Heart left ventricle (tissue), 16 donors: ENCODE measurements around the gene ITFG2. TPM values are rescaled to one million over a fixed set of nuclear protein-coding genes. Genes with fewer than 3 reads are reported as not detected.

ENCODE experiments used
- ATAC-seq, 4 donors: fragments of 200-7000 bp; cut with Tn5 transposase; one replicate each; pipeline ENCODE4 v1.9.1; 2020 to 2022; ENCODE audit warnings: moderate library complexity in 4 of 4, mild to moderate bottlenecking in 3 of 4, moderate number of reproducible peaks in 1 of 4
- DNase-seq, 5 donors: peaks; one replicate each; pipeline ENCODE4 v3.0.0-alpha.2; 2020
- H3K27ac ChIP-seq, 12 donors: fragments of 200-600 bp; sonication (generic) in 4 of 12; one replicate each; pipeline versions ENCODE4 v1.5.0 to v1.8.0; 2016 to 2022; ENCODE audit warnings: mild to moderate bottlenecking in 2 of 12
- H3K27me3 ChIP-seq, 9 donors: fragments of 200-600 bp; sonication (generic) in 2 of 9; one replicate each; pipeline versions ENCODE4 v1.5.1 to v1.8.0; 2016 to 2022; ENCODE audit warnings: mild to moderate bottlenecking in 3 of 9
- H3K36me3 ChIP-seq, 9 donors: fragments of 200-600 bp; sonication (generic) in 2 of 9; one replicate each; pipeline versions ENCODE4 v1.5.0 to v1.8.0; 2018 to 2022; ENCODE audit warnings: mild to moderate bottlenecking in 2 of 9
- H3K4me1 ChIP-seq, 12 donors: fragments of 200-600 bp; sonication (generic) in 4 of 12; one replicate each; pipeline versions ENCODE4 v1.5.0 to v1.8.0; 2016 to 2022; ENCODE audit warnings: mild to moderate bottlenecking in 3 of 12
- H3K4me3 ChIP-seq, 12 donors: fragments of 200-600 bp; sonication (generic) in 4 of 12; one replicate each; pipeline versions ENCODE4 v1.5.0 to v1.8.0; 2017 to 2022; ENCODE audit warnings: mild to moderate bottlenecking in 9 of 12, moderate library complexity in 4 of 12
- H3K9me3 ChIP-seq, 12 donors: fragments of 200-600 bp; sonication (generic) in 4 of 12; one replicate each; pipeline versions ENCODE4 v1.5.0 to v1.8.0; 2016 to 2022; ENCODE audit warnings: mild to moderate bottlenecking in 1 of 12
- CTCF ChIP-seq, 12 donors: fragments of 200-600 bp; sonication (generic) in 4 of 12; IDR thresholded peaks; one replicate each; pipeline versions ENCODE4 v1.5.0 to v1.8.0; 2018 to 2022; ENCODE audit warnings: antibody characterized with exemption in 12 of 12, mild to moderate bottlenecking in 5 of 12
- POLR2A ChIP-seq, 2 donors: fragments of 450-650 bp; IDR thresholded peaks; one replicate each; pipeline ENCODE4 v1.6.1; 2017; ENCODE audit warnings: antibody characterized with exemption in 2 of 2, mild to moderate bottlenecking in 2 of 2, moderate library complexity in 2 of 2
- WGBS, 4 donors: extraction: QIAGEN DNeasy Blood & Tissue Kit in 2 of 4; methylation state at CpG; one replicate each; pipeline versions ENCODE4 v1.1.5 to v1.1.7; 2013 to 2018; 5-methylcytosine and 5-hydroxymethylcytosine counted together
- intact Hi-C, 10 donors: fragments of 100-400 bp; cut with DNase I; formaldehyde crosslinking; loops; one replicate each; pipeline versions ENCODE4 v1.11.1 to v1.14.2; 2022
- polyA plus RNA-seq, 2 donors: library from polyadenylated mRNA; stranded (reverse); fragments of 200-250 nt; gene quantifications; one replicate each; pipeline ENCODE4 v1.2.3, GENCODE V29; 2013
- total RNA-seq, 9 donors: library from RNA; depleted of rRNA in 2 of 9; stranded (reverse); fragments of >200 nt in 2 of 9; fragmentation: NEBNext Ultra II Directional in 3 of 9; extraction: Animal tissue kit (Norgen Biotek cat#: 25700) in 3 of 9; gene quantifications; one replicate each; pipeline versions ENCODE4 v1.1.0 to v1.2.4, GENCODE V29; 2016 to 2023
- donor health status: ischemic (EF 13 %, LVEDD 7.1; RV severe dilation, severe dysfunction).
- donor health status: healthy with polysubstance abuse.
- donor health status: DM: no; HTN: yes; CAD: no.
- donor health status: DM: no; HTN: no; CAD: no.
- donor health status: ischemic (EF 25% LVEDD 6.9; RV normal size, moderate dysfunction).
- donor health status: ischemic (EF 25% LVEDD 5.7; RV mildly dilated, moderate dysfunction).
- donor health status: healthy.
- donor health status: DM: yes; HTN: yes; CAD: no.
- donor health status: ischemic (EF 35%, LVEDD 5.7; RV mildly dilated, moderate dysfunction).
- donor health status: nonischemic (EF 11% LVEDD 7.7; RV severe dilation, severe dysfunction).
- donor health status: DM: yes; HTN: yes; CAD: no.
- donor health status: PGD.
- donor health status: ischemic (EF 29% LVEDD 5.4; RV normal size, mild dysfunction).
- donor health status: nonischemic (EF 23%, LVEDD 6.1; RV moderate dilation, normal function).

ITFG2 gene
- total and polyA plus RNA-seq, 11 donors = 7.6 to 21.7 (median 12.1) TPM

DNA sequence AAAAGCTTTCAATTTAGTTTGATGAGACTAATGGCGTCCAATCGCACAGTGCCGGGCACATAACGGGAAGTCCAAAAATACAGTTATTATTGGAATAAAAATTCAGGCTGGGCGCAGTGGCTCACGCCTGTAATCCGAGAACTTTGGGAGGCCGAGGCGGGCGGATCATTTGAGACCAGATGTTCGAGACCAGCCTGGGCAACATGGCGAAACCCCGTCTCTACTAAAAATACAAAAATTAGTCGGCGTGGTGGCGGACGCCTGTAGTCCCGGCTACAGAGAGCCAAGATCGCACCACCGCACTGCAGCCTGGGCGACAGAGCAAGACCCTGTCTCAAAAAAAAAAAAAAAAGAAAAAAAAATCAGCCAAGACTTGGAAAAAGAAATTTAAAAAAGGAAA lies 18.9 kb upstream of the ITFG2 start:
- Histone ChIP-seq H3K27me3 (peaks cover 0 to 4% (median 0%) of the 10 kb centered on the region in 9 donors), H3K9me3 (no peaks in the 10 kb centered on the region), H3K4me1 (peaks cover 0 to 33% (median 27%) of the 10 kb centered on the region in 12 donors), H3K36me3 (peaks cover 0 to 17% (median 10%) of the 10 kb centered on the region in 9 donors), H3K27ac (no peak overlapping the region), H3K4me3 (peak overlapping the region in 2 of 12 donors; percentile 76 to 81)
- DNase-seq = no peak
- 93 to 95% (median 95%) methylated on average over 21 of the region's 21 CpGs for WGBS, 4 donors
- intact Hi-C loops = no loop called here
- no peak for TF ChIP-seq POLR2A (IDR thresholded peaks at IDR 0.05)
- ATAC-seq = no peak

GRCh38 chr12:2794191-2794735 lies 18.2 kb upstream of the ITFG2 start:
- H3K4me1 ChIP-seq = peaks cover 0 to 36% (median 27%) of the 10 kb centered on the region in 12 donors
- intact Hi-C loops = loop anchor here in 2 of 10 donors (2.0 kb wide), 1 partner anchor 19 kb away; the partner anchor contains the start of gene ITFG2 (in 2 of the 2)
- DNase-seq (peak in 1 of 5 donors; percentile 73), ATAC-seq (peak in 3 of 4 donors; percentile 5 to 31 (median 27))
- H3K36me3 ChIP-seq = peaks cover 0 to 24% (median 17%) of the 10 kb centered on the region in 9 donors
- H3K4me3 ChIP-seq = peak overlapping the region; percentile 63 to 95 (median 83)
- peak overlapping the region in 11 of 12 donors; percentile 32 to 89 (median 72) for H3K27ac ChIP-seq
- WGBS, 4 donors = 6 to 22% (median 9%) methylated on average over 14 to 49 of the region's 49 CpGs
- H3K27me3 ChIP-seq = peaks cover 0 to 4% (median 0%) of the 10 kb centered on the region in 9 donors
- TF ChIP-seq POLR2A (IDR thresholded peaks at IDR 0.05) (no peak), CTCF (IDR thresholded peaks at IDR 0.05) (no peak)
- no peaks in the 10 kb centered on the region for H3K9me3 ChIP-seq

DNA sequence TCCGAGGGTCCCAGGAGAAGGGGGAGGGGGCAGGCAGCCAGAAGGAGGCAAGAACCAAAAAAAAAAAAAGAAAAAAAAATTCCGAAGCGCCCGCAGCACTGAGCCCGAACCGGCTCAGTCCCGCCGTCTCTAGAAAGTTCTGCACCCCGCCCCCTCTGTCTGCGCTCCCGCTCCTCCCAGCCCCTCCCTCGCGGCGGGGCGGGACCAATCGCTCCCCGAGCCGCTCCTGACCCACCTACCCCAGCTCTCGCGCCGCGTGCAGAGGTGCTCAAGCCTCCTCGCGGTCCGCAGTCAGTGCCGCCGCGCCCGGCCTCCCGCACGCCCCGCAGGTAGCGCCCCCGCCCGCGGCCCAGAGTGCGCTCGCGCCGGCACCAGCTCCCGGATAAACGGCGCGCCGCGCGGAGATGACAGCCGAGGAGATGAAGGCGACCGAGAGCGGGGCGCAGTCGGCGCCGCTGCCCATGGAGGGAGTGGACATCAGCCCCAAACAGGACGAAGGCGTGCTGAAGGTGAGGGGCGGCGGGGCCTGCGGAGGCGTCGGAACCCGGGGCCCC lies 17.7 kb upstream of the ITFG2 start, which contains the start of gene FKBP4:
Gene FKBP4 (plus strand): TSS at position 235 of the 554 bp plus-strand sequence. CDS start 170 bp downstream, at position 405.
- Histone ChIP-seq H3K27me3 (peaks cover 0 to 4% (median 0%) of the 10 kb centered on the region in 9 donors), H3K4me3 (peak within 1 kb of the TSS; percentile 71 to 95 (median 86)), H3K4me1 (peaks cover 0 to 42% (median 27%) of the 10 kb centered on the region in 12 donors), H3K27ac (peak within 1 kb of the TSS in 11 of 12 donors; percentile 68 to 89 (median 81)), H3K9me3 (no peaks in the 10 kb centered on the region), H3K36me3 (peaks cover 0 to 30% (median 22%) of the 10 kb centered on the region in 9 donors)
- DNase-seq (peak; percentile 92 to 94 (median 93)), ATAC-seq (peak; percentile 82 to 94 (median 91))
- intact Hi-C loops = loop anchor here in 2 of 10 donors (2.0 kb wide), 1 partner anchor 18 kb away; the partner anchor contains the start of gene ITFG2 (in 2 of the 2)
- WGBS, 4 donors = 0 to 2% (median 1%) methylated on average over 13 to 63 of the region's 63 CpGs
- peak in 1 of 2 donors; percentile 89 for TF ChIP-seq POLR2A (IDR thresholded peaks at IDR 0.05)
- no peak for TF ChIP-seq CTCF (IDR thresholded peaks at IDR 0.05)

- 0 to 1% (median 0%) methylated on average over 10 to 111 of the region's 111 CpGs for WGBS, 4 donors
- intact Hi-C loops = loop anchor here in 3 of 10 donors (2.0 kb wide), 1 partner anchor 17 kb away; the partner anchor contains the start of gene ITFG2 (in 3 of the 3)
Observed at GRCh38 chr12:2795291-2796186, 16.9 kb upstream of the ITFG2 start.

More at GRCh38 chr12:2795291-2796186, 16.9 kb upstream of the ITFG2 start:
- Histone ChIP-seq H3K36me3 (peaks cover 0 to 37% (median 30%) of the 10 kb centered on the region in 9 donors), H3K27me3 (peaks cover 0 to 4% (median 0%) of the 10 kb centered on the region in 9 donors), H3K4me1 (peaks cover 0 to 49% (median 27%) of the 10 kb centered on the region in 12 donors), H3K9me3 (no peaks in the 10 kb centered on the region), H3K27ac (peak overlapping the region in 11 of 12 donors; percentile 68 to 89 (median 81)), H3K4me3 (peak overlapping the region; percentile 71 to 95 (median 86))
- peak in 1 of 2 donors; percentile 63 for TF ChIP-seq POLR2A (IDR thresholded peaks at IDR 0.05)
- peak in 1 of 12 donors; percentile 17 for TF ChIP-seq CTCF (IDR thresholded peaks at IDR 0.05)
- ATAC-seq (peak; percentile 86 to 92 (median 89)), DNase-seq (peak; percentile 87 to 91 (median 89))
